ENCODE data around the gene NFIX. TPM values are rescaled to one million over a fixed set of nuclear protein-coding genes. Genes with fewer than 3 reads are reported as not detected.

The NFIX gene
- total and polyA plus RNA-seq, 2 experiments from 2014 or later, result 0.06 to 0.14 TPM

- Mint-ChIP-seq H3K27ac (no peak overlapping the region), H3K4me3 (peak overlapping the region; percentile 60), H3K36me3 (ENCODE audit: low read depth) (no peaks in the 10 kb centered on the region; the same call in 2 of the 3 replicates), H3K9me3 (peaks cover 11% of the 10 kb centered on the region; the same call in 1 of the 3 replicates), H3K4me1 (peaks cover 60% of the 10 kb centered on the region), H3K27me3 (ENCODE audit: insufficient read depth, low read depth, poor library complexity) (peaks cover 100% of the 10 kb centered on the region)
- Histone ChIP-seq H3K4me2 (peak overlapping the region; percentile 82), H2AFZ (no peak overlapping the region), H3K9me2 (ENCODE audit: insufficient read depth) (no peaks in the 10 kb centered on the region), H3K4me1 (ENCODE audit: insufficient read depth) (peaks cover 68% of the 10 kb centered on the region), H3K27ac (ENCODE audit: low read depth) (no peak overlapping the region), H3K27me3 (ENCODE audit: insufficient read depth) (peaks cover 98% of the 10 kb centered on the region), H4K20me1 (replicated peaks; ENCODE audit: insufficient read depth) (peaks cover 20% of the 10 kb centered on the region), H3F3A (replicated peaks; ENCODE audit: low read depth) (peaks cover 51% of the 10 kb centered on the region), H3K4me3 (peak overlapping the region; percentile 38), H3K79me2 (replicated peaks; ENCODE audit: insufficient read depth) (no peaks in the 10 kb centered on the region), H3K36me3 (ENCODE audit: insufficient read depth) (no peaks in the 10 kb centered on the region)
- TF ChIP-seq EZH2 (IDR thresholded peaks at IDR 0.05; ENCODE audit: low read depth, unreplicated experiment) (peak; percentile 84), ZNF462 (CRISPR knock-in tag; IDR thresholded peaks at IDR 0.05) (no peak)
- DNase-seq (ENCODE audit: low spot score) (no peak), ATAC-seq (peak; percentile 3; the same call in 2 of the 3 replicates)
These were observed 29.1 kb downstream of the NFIX start for GRCh38 chr19:13024126-13024950.

GRCh38 chr19:13024951-13025697 lies 29.8 kb downstream of the NFIX start:
- ATAC-seq (peak; percentile 8), DNase-seq (ENCODE audit: low spot score) (peak; percentile 69)
- H3K4me3 Mint-ChIP-seq, result peak overlapping the region; percentile 60
- H3K4me3 ChIP-seq, result peak overlapping the region; percentile 38
- no peak overlapping the region for H3K27ac Mint-ChIP-seq
- no peak overlapping the region for H2AFZ ChIP-seq
- H3F3A ChIP-seq (replicated peaks; ENCODE audit: low read depth), result peaks cover 46% of the 10 kb centered on the region
- peak overlapping the region; percentile 82 for H3K4me2 ChIP-seq
- H4K20me1 ChIP-seq (replicated peaks; ENCODE audit: insufficient read depth), result peaks cover 20% of the 10 kb centered on the region
- H3K9me2 ChIP-seq (ENCODE audit: insufficient read depth), result no peaks in the 10 kb centered on the region
- H3K4me1 ChIP-seq (ENCODE audit: insufficient read depth), result peaks cover 61% of the 10 kb centered on the region
- H3K27ac ChIP-seq (ENCODE audit: low read depth), result no peak overlapping the region
- peak; percentile 86 for TF ChIP-seq EZH2 (IDR thresholded peaks at IDR 0.05; ENCODE audit: low read depth, unreplicated experiment)
- TF ChIP-seq STAT1 (IDR thresholded peaks at IDR 0.05; ENCODE audit: unreplicated experiment), result no peak
- TF ChIP-seq ETS1 (IDR thresholded peaks at IDR 0.05), result peak; percentile 29; the same call in 1 of the 2 replicates
- H3K9me3 Mint-ChIP-seq, result peaks cover 8% of the 10 kb centered on the region; the same call in 1 of the 3 replicates
- H3K27me3 Mint-ChIP-seq (ENCODE audit: insufficient read depth, low read depth, poor library complexity), result peaks cover 99% of the 10 kb centered on the region
- peaks cover 98% of the 10 kb centered on the region for H3K27me3 ChIP-seq (ENCODE audit: insufficient read depth)
- H3K4me1 Mint-ChIP-seq, result peaks cover 54% of the 10 kb centered on the region
- H3K36me3 ChIP-seq (ENCODE audit: insufficient read depth), result no peaks in the 10 kb centered on the region
- H3K36me3 Mint-ChIP-seq (ENCODE audit: low read depth), result no peaks in the 10 kb centered on the region; the same call in 2 of the 3 replicates
- H3K79me2 ChIP-seq (replicated peaks; ENCODE audit: insufficient read depth), result no peaks in the 10 kb centered on the region

Data from GM23338 (cell line).